Small intestine (tissue), 7 donors: ENCODE results near the gene CDHR5. TPM values are rescaled to one million over a fixed set of nuclear protein-coding genes. Genes with fewer than 3 reads are reported as not detected.

ENCODE experiments used
- DNase-seq, 2 donors: peaks; one replicate each; pipeline versions ENCODE4 v3.0.0 to v3.0.0-alpha.2; 2013
- FAIRE-seq: peaks from 2 replicates; lab custom pipeline; 2012; peaks lifted over from hg19 to GRCh38; lab: Jason Lieb, UNC
- H3K27ac ChIP-seq, 3 donors: one replicate each; pipeline ENCODE4 v1.5.1; 2013; ENCODE audit warnings: low read length in 2 of 3, mild to moderate bottlenecking in 2 of 3, control low read depth in 1 of 3, inconsistent platforms in 1 of 3, low read depth in 1 of 3, moderate library complexity in 1 of 3
- H3K27me3 ChIP-seq, 3 donors: one replicate each; pipeline ENCODE4 v1.6.1; 2013; ENCODE audit warnings: low read length in 3 of 3, inconsistent platforms in 1 of 3; ENCODE audit not compliant: control insufficient read depth in 3 of 3, insufficient read depth in 3 of 3
- H3K36me3 ChIP-seq, 3 donors: one replicate each; pipeline ENCODE4 v1.6.1; 2013; ENCODE audit warnings: low read length in 3 of 3, inconsistent platforms in 1 of 3, low read depth in 1 of 3, mild to moderate bottlenecking in 1 of 3, moderate library complexity in 1 of 3; ENCODE audit not compliant: control insufficient read depth in 3 of 3, insufficient read depth in 2 of 3
- H3K4me1 ChIP-seq, 3 donors: one replicate each; pipeline ENCODE4 v1.6.1; 2013; ENCODE audit warnings: low read length in 2 of 3, inconsistent platforms in 1 of 3, low read depth in 1 of 3, mild to moderate bottlenecking in 1 of 3, moderate library complexity in 1 of 3; ENCODE audit not compliant: control insufficient read depth in 3 of 3, insufficient read depth in 2 of 3
- H3K4me3 ChIP-seq, 3 donors: one replicate each; pipeline ENCODE4 v1.5.1; 2013; ENCODE audit warnings: low read length in 3 of 3, control low read depth in 1 of 3, inconsistent platforms in 1 of 3, low read depth in 1 of 3, mild to moderate bottlenecking in 1 of 3, moderate library complexity in 1 of 3
- H3K9me3 ChIP-seq, 2 donors: one replicate each; pipeline ENCODE4 v1.6.1; 2013; ENCODE audit warnings: low read depth in 1 of 2, low read length in 1 of 2; ENCODE audit not compliant: control insufficient read depth in 2 of 2, insufficient read depth in 1 of 2
- WGBS, 3 donors: extraction: QIAGEN DNeasy Blood & Tissue Kit; methylation state at CpG; one replicate each; pipeline ENCODE4 v1.1.7; 2013; 5-methylcytosine and 5-hydroxymethylcytosine counted together
- polyA plus RNA-seq, 4 donors: library from polyadenylated mRNA; stranded (reverse) in 3 of 4; unstranded in 1 of 4; fragments of 200-250 nt in 3 of 4; fragments of 120-200 nt in 1 of 4; gene quantifications; one replicate each; pipeline versions ENCODE4 v1.2.1 to v1.2.3, GENCODE V29; 2013
- donor health status: healthy with polysubstance abuse.
- donor health status: control.
- donor health status: control.
- donor health status: Bipolar disorder and iron deficiency.
- donor health status: healthy.

CDHR5 gene
- polyA plus RNA-seq, 4 donors: 112 to 1,182 (median 936) TPM

- H3K9me3 ChIP-seq: peaks cover 0 to 3% of the 10 kb centered on the region in 2 donors
- peak overlapping the region; percentile 80 to 97 (median 94) for H3K27ac ChIP-seq
- peaks cover 0 to 33% (median 0%) of the 10 kb centered on the region in 3 donors for H3K4me1 ChIP-seq
- 15 to 63% (median 44%) methylated on average over 22 to 25 of the region's 25 CpGs for WGBS, 3 donors
- peak; percentile 88 to 96 for DNase-seq
- no peak for FAIRE-seq
- H3K27me3 ChIP-seq: no peaks in the 10 kb centered on the region
- H3K36me3 ChIP-seq: peaks cover 0 to 53% (median 6%) of the 10 kb centered on the region in 3 donors
- peak overlapping the region; percentile 17 to 81 (median 52) for H3K4me3 ChIP-seq
These were observed 603 bp downstream of the CDHR5 start for GRCh38 chr11:623999-624704.

- FAIRE-seq: no peak
- Histone ChIP-seq H3K27ac (peak overlapping the region; percentile 55 to 80 (median 77)), H3K36me3 (peaks cover 0 to 61% (median 10%) of the 10 kb centered on the region in 3 donors), H3K27me3 (no peaks in the 10 kb centered on the region), H3K9me3 (peaks cover 0 to 3% of the 10 kb centered on the region in 2 donors), H3K4me3 (peak overlapping the region in 2 of 3 donors; percentile 52 to 81), H3K4me1 (peaks cover 0 to 33% (median 0%) of the 10 kb centered on the region in 3 donors)
- no peak for DNase-seq
- 60 to 70% (median 68%) methylated on average over 15 of the region's 15 CpGs for WGBS, 3 donors
These were observed 1.3 kb downstream of the CDHR5 start for GRCh38 chr11:623349-623869.

GRCh38 chr11:621838-622237 is 2.9 kb downstream of the CDHR5 start:
- DNase-seq: no peak

GRCh38 chr11:620935-621814 is 3.6 kb downstream of the CDHR5 start:
- FAIRE-seq (no peak), DNase-seq (no peak)
- H3K27me3 ChIP-seq: no peaks in the 10 kb centered on the region
- peak overlapping the region in 1 of 3 donors; percentile 22 for H3K27ac ChIP-seq
- WGBS, 3 donors: 73 to 74% (median 74%) methylated on average over 43 to 45 of the region's 45 CpGs
- no peaks in the 10 kb centered on the region for H3K9me3 ChIP-seq
- no peak overlapping the region for H3K4me3 ChIP-seq
- peaks cover 0 to 78% (median 10%) of the 10 kb centered on the region in 3 donors for H3K36me3 ChIP-seq
- peaks cover 0 to 35% (median 0%) of the 10 kb centered on the region in 3 donors for H3K4me1 ChIP-seq

More at GRCh38 chr11:621838-622237, 2.9 kb downstream of the CDHR5 start:
- peaks cover 0 to 33% (median 0%) of the 10 kb centered on the region in 3 donors for H3K4me1 ChIP-seq
- H3K36me3 ChIP-seq: peaks cover 0 to 73% (median 10%) of the 10 kb centered on the region in 3 donors
- H3K9me3 ChIP-seq: no peaks in the 10 kb centered on the region
- H3K27ac ChIP-seq: no peak overlapping the region
- H3K4me3 ChIP-seq: no peak overlapping the region
- FAIRE-seq: no peak
- WGBS, 3 donors: 76 to 81% (median 77%) methylated on average over 24 to 27 of the region's 27 CpGs
- H3K27me3 ChIP-seq: no peaks in the 10 kb centered on the region

- H3K4me3 ChIP-seq: no peak overlapping the region
- peaks cover 0 to 80% (median 10%) of the 10 kb centered on the region in 3 donors for H3K36me3 ChIP-seq
- no peak for FAIRE-seq
- peak overlapping the region in 1 of 3 donors; percentile 2 for H3K27ac ChIP-seq
- no peaks in the 10 kb centered on the region for H3K9me3 ChIP-seq
- DNase-seq: no peak
- no peaks in the 10 kb centered on the region for H3K27me3 ChIP-seq
- WGBS, 3 donors: 94 to 97% (median 94%) methylated on average over 13 of the region's 13 CpGs
- H3K4me1 ChIP-seq: peaks cover 0 to 33% (median 0%) of the 10 kb centered on the region in 3 donors
These were observed 4.6 kb downstream of the CDHR5 start for GRCh38 chr11:620201-620600.

GRCh38 chr11:619628-620050 is 5.1 kb downstream of the CDHR5 start:
- no peak for FAIRE-seq
- peaks cover 0 to 38% (median 0%) of the 10 kb centered on the region in 3 donors for H3K4me1 ChIP-seq
- DNase-seq: no peak
- H3K27me3 ChIP-seq: no peaks in the 10 kb centered on the region
- H3K27ac ChIP-seq: no peak overlapping the region
- peaks cover 0 to 85% (median 10%) of the 10 kb centered on the region in 3 donors for H3K36me3 ChIP-seq
- H3K9me3 ChIP-seq: no peaks in the 10 kb centered on the region
- no peak overlapping the region for H3K4me3 ChIP-seq
- 89 to 98% (median 92%) methylated on average over 21 to 22 of the region's 22 CpGs for WGBS, 3 donors

GRCh38 chr11:618856-619627 is 5.7 kb downstream of the CDHR5 start:
- 89 to 92% (median 90%) methylated on average over 21 to 24 of the region's 24 CpGs for WGBS, 3 donors
- no peak for DNase-seq
- no peaks in the 10 kb centered on the region for H3K9me3 ChIP-seq
- no peaks in the 10 kb centered on the region for H3K27me3 ChIP-seq
- peaks cover 0 to 87% (median 10%) of the 10 kb centered on the region in 3 donors for H3K36me3 ChIP-seq
- no peak for FAIRE-seq
- H3K4me1 ChIP-seq: peaks cover 0 to 44% (median 3%) of the 10 kb centered on the region in 3 donors
- no peak overlapping the region for H3K4me3 ChIP-seq
- H3K27ac ChIP-seq: no peak overlapping the region
